SK-N-MC (cell line): ENCODE results near the gene R3HDM2.

ENCODE experiments used
- EZH2 ChIP-seq: fragments of 200-600 bp; sonication (generic); IDR thresholded peaks from one replicate; pipeline ENCODE4 v1.6.1; 2017; ENCODE audit warnings: antibody characterized with exemption
- POLR2AphosphoS5 ChIP-seq: IDR thresholded peaks from 2 replicates; pipeline ENCODE4 v1.6.1; 2012; ENCODE audit warnings: mild to moderate bottlenecking, low read depth, low read length, borderline replicate concordance

GRCh38 chr12:57404966-57405640 lies 25.7 kb downstream of the R3HDM2 start:
- no peak for TF ChIP-seq POLR2AphosphoS5
- no peak for TF ChIP-seq EZH2
